Tibial nerve (tissue), 3 donors: ENCODE data around the gene FANCC.

ENCODE experiments used
- POLR2A ChIP-seq, 2 donors: fragments of 450-650 bp; IDR thresholded peaks; one replicate each; pipeline ENCODE4 v1.6.1; 2017; ENCODE audit warnings: antibody characterized with exemption in 2 of 2, mild to moderate bottlenecking in 2 of 2, moderate library complexity in 2 of 2
- TF ChIP-seq, protein P1 (sequence below), 5 experiments: fragments of 200-600 bp in 3 of 5; fragments of 450-650 bp in 2 of 5; sonication (generic) in 3 of 5; IDR thresholded peaks; one replicate each; pipeline ENCODE4 v1.5.1; 2016 to 2019; ENCODE audit warnings: antibody characterized with exemption in 5 of 5, mild to moderate bottlenecking in 3 of 5, moderate library complexity in 2 of 5

DNA sequence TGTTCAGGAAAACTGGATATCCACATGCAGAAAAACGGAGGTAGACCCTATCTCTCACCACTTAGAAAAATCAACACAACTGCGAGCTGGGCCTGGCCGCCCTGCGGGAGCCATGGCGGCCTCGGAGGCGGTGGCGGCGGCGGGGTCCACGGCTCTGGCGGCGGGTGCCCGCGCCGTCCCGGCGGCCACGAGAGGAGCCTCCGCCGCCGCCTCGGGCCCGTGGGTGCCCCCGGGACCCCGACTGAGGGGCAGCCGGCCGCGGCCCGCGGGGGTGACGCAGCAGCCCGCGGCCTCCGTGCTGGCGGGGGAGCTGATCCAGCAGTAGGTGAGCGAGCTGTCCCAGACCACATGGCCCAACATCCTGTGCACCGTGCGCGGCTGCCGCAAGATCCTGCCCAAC lies 25.3 kb downstream of the FANCC start:
- no peak for TF ChIP-seq POLR2A (IDR thresholded peaks at IDR 0.05)
- TF ChIP-seq, protein P1, sequence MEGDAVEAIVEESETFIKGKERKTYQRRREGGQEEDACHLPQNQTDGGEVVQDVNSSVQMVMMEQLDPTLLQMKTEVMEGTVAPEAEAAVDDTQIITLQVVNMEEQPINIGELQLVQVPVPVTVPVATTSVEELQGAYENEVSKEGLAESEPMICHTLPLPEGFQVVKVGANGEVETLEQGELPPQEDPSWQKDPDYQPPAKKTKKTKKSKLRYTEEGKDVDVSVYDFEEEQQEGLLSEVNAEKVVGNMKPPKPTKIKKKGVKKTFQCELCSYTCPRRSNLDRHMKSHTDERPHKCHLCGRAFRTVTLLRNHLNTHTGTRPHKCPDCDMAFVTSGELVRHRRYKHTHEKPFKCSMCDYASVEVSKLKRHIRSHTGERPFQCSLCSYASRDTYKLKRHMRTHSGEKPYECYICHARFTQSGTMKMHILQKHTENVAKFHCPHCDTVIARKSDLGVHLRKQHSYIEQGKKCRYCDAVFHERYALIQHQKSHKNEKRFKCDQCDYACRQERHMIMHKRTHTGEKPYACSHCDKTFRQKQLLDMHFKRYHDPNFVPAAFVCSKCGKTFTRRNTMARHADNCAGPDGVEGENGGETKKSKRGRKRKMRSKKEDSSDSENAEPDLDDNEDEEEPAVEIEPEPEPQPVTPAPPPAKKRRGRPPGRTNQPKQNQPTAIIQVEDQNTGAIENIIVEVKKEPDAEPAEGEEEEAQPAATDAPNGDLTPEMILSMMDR (IDR thresholded peaks at IDR 0.05) = no peak
